Liver (tissue), 9 donors: ENCODE results near the gene CDK5R2. TPM values are rescaled to one million over a fixed set of nuclear protein-coding genes. Genes with fewer than 3 reads are reported as not detected.
"Not testable (repeated sequence)": the region's sequence is repeated elsewhere in the genome, so short reads cannot be mapped to it uniquely, and the experiment has no call there.

Source experiments
- DNase-seq: peaks from one replicate; pipeline ENCODE4 v3.0.0-alpha.2; 2017; ENCODE audit warnings: low spot score
- H3K27ac ChIP-seq, 2 donors: one replicate each; pipeline ENCODE4 v1.7.0; 2013; ENCODE audit warnings: inconsistent platforms in 2 of 2, low read length in 2 of 2, control low read depth in 1 of 2, low read depth in 1 of 2, mild to moderate bottlenecking in 1 of 2
- H3K27me3 ChIP-seq, 4 donors: one replicate each; pipeline versions ENCODE4 v1.6.1 to v1.7.0; 2013; ENCODE audit warnings: low read length in 3 of 4, inconsistent platforms in 1 of 4, mild to moderate bottlenecking in 1 of 4, moderate library complexity in 1 of 4; ENCODE audit not compliant: control insufficient read depth in 4 of 4, insufficient read depth in 4 of 4
- H3K36me3 ChIP-seq, 4 donors: one replicate each; pipeline versions ENCODE4 v1.6.1 to v1.7.0; 2013; ENCODE audit warnings: low read length in 3 of 4, mild to moderate bottlenecking in 3 of 4, low read depth in 1 of 4, moderate library complexity in 1 of 4; ENCODE audit not compliant: control insufficient read depth in 4 of 4, insufficient read depth in 3 of 4
- H3K4me1 ChIP-seq, 4 donors: one replicate each; pipeline versions ENCODE4 v1.6.1 to v1.7.0; 2013; ENCODE audit warnings: low read length in 3 of 4, mild to moderate bottlenecking in 3 of 4, moderate library complexity in 1 of 4; ENCODE audit not compliant: control insufficient read depth in 4 of 4, insufficient read depth in 4 of 4
- H3K4me3 ChIP-seq, 3 donors: one replicate each; pipeline versions ENCODE4 v1.6.1 to v1.7.0; 2013; ENCODE audit warnings: low read length in 3 of 3, control low read depth in 1 of 3, low read depth in 1 of 3, mild to moderate bottlenecking in 1 of 3
- H3K9ac ChIP-seq, 2 donors: one replicate each; pipeline ENCODE4 v1.7.0; 2013; ENCODE audit warnings: low read length in 2 of 2, mild to moderate bottlenecking in 2 of 2, moderate library complexity in 2 of 2, control low read depth in 1 of 2, low read depth in 1 of 2
- H3K9me3 ChIP-seq, 4 donors: one replicate each; pipeline versions ENCODE4 v1.6.1 to v1.7.0; 2013; ENCODE audit warnings: low read length in 3 of 4; ENCODE audit not compliant: control insufficient read depth in 4 of 4
- CTCF ChIP-seq: fragments of 150-350 bp; IDR thresholded peaks from 2 replicates; pipeline ENCODE4 v1.5.1; 2017; ENCODE audit warnings: improper control_type of control experiment, low read depth, low read length; ENCODE audit not compliant: missing input control
- FOXA1 ChIP-seq: IDR thresholded peaks from 2 replicates; pipeline ENCODE4 v1.6.1; 2016; ENCODE audit warnings: antibody characterized with exemption
- GABPA ChIP-seq, 2 donors: IDR thresholded peaks in 1 of 2; conservative IDR thresholded peaks in 1 of 2; 2 replicates each; pipeline ENCODE4 v1.6.1; 2016; ENCODE audit warnings: antibody characterized with exemption in 2 of 2, mild to moderate bottlenecking in 1 of 2, moderate library complexity in 1 of 2
- HNF4A ChIP-seq, 2 donors: conservative IDR thresholded peaks; 2 replicates each; pipeline ENCODE4 v1.6.1; 2016; ENCODE audit warnings: antibody characterized with exemption in 2 of 2, mild to moderate bottlenecking in 2 of 2
- HNF4G ChIP-seq: IDR thresholded peaks from 2 replicates; pipeline ENCODE4 v1.6.1; 2016; ENCODE audit warnings: antibody characterized with exemption
- JUND ChIP-seq, 2 donors: IDR thresholded peaks; 2 replicates each; pipeline ENCODE4 v1.6.1; 2016; ENCODE audit warnings: antibody characterized with exemption in 2 of 2
- MAX ChIP-seq: IDR thresholded peaks from 2 replicates; pipeline ENCODE4 v1.6.1; 2016; ENCODE audit warnings: antibody characterized with exemption
- NR2F2 ChIP-seq: IDR thresholded peaks from 2 replicates; pipeline ENCODE4 v1.6.1; 2016; ENCODE audit warnings: antibody characterized with exemption
- RAD21 ChIP-seq, 2 donors: IDR thresholded peaks; 2 replicates each; pipeline ENCODE4 v1.6.1; 2016; ENCODE audit warnings: antibody characterized with exemption in 2 of 2, mild to moderate bottlenecking in 2 of 2
- REST ChIP-seq: IDR thresholded peaks from 2 replicates; pipeline ENCODE4 v1.6.1; 2016; ENCODE audit warnings: antibody characterized with exemption, mild to moderate bottlenecking
- RXRA ChIP-seq, 2 donors: IDR thresholded peaks; 2 replicates each; pipeline ENCODE4 v1.6.1; 2017 to 2018; ENCODE audit warnings: antibody characterized with exemption in 2 of 2, mild to moderate bottlenecking in 1 of 2
- TAF1 ChIP-seq: conservative IDR thresholded peaks from 2 replicates; pipeline ENCODE4 v1.6.1; 2016; ENCODE audit warnings: antibody characterized with exemption, mild to moderate bottlenecking
- YY1 ChIP-seq: IDR thresholded peaks from 2 replicates; pipeline ENCODE4 v1.6.1; 2016; ENCODE audit warnings: antibody characterized with exemption, mild to moderate bottlenecking
- ZBTB33 ChIP-seq: IDR thresholded peaks from 2 replicates; pipeline ENCODE4 v1.6.1; 2016; ENCODE audit warnings: antibody characterized with exemption
- WGBS: extraction: QIAGEN DNeasy Blood & Tissue Kit; methylation state at CpG from one replicate; pipeline ENCODE4 v1.1.7; 2013; 5-methylcytosine and 5-hydroxymethylcytosine counted together
- polyA plus RNA-seq, 2 donors: library from polyadenylated mRNA; stranded (reverse) in 1 of 2; unstranded in 1 of 2; fragments of 200-250 nt in 1 of 2; fragments of >200 nt in 1 of 2; fragmentation: Nextera tagmentation in 1 of 2; extraction: Ambion mirVana in 1 of 2; gene quantifications; one replicate each; pipeline versions ENCODE4 v1.2.1 to v1.2.3, GENCODE V29; 2013 to 2015
- total RNA-seq, 2 donors: library from RNA; depleted of rRNA; stranded (reverse); fragments of >200 nt; gene quantifications; one replicate each; pipeline ENCODE4 v1.2.3, GENCODE V29; 2014
- donor health status: healthy.
- donor health status: healthy.
- donor health status: healthy.
- donor health status: healthy.
- donor health status: healthy.

CDK5R2 gene
- total and polyA plus RNA-seq, 4 donors: not detected

GRCh38 chr2:218927876-218928275, 31.6 kb upstream of the CDK5R2 start:
- H3K27me3 ChIP-seq: peaks cover 0 to 5% (median 1%) of the 10 kb centered on the region in 4 donors
- H3K9ac ChIP-seq: no peak overlapping the region
- no peak overlapping the region for H3K4me3 ChIP-seq
- peaks cover 0 to 3% (median 0%) of the 10 kb centered on the region in 4 donors for H3K9me3 ChIP-seq
- no peaks in the 10 kb centered on the region for H3K4me1 ChIP-seq
- no peak overlapping the region for H3K27ac ChIP-seq
- no peak for TF ChIP-seq YY1
- no peak for TF ChIP-seq ZBTB33
- no peak for TF ChIP-seq TAF1
- no peak for TF ChIP-seq NR2F2
- TF ChIP-seq JUND (IDR thresholded peaks at IDR 0.05): no peak
- no peak for TF ChIP-seq RXRA (IDR thresholded peaks at IDR 0.05)
- no peak for TF ChIP-seq FOXA1
- TF ChIP-seq CTCF: no peak
- TF ChIP-seq REST: no peak
- TF ChIP-seq RAD21 (IDR thresholded peaks at IDR 0.05): no peak
- TF ChIP-seq HNF4G: no peak
- no peak for TF ChIP-seq MAX
- TF ChIP-seq GABPA (IDR thresholded peaks at IDR 0.05 in 1 of 2, conservative IDR thresholded peaks at IDR 0.05 in 1 of 2): no peak
- no peak for TF ChIP-seq HNF4A (conservative IDR thresholded peaks at IDR 0.05)
- no peaks in the 10 kb centered on the region for H3K36me3 ChIP-seq
- no peak for DNase-seq
- 77% methylated on average over 4 of the region's 4 CpGs for WGBS

- not testable (repeated sequence) for H3K27me3 ChIP-seq, H3K27ac ChIP-seq, H3K9me3 ChIP-seq, H3K4me3 ChIP-seq, H3K36me3 ChIP-seq, H3K9ac ChIP-seq, H3K4me1 ChIP-seq, DNase-seq
- 90% methylated on average over 9 of the region's 10 CpGs for WGBS
Observed at GRCh38 chr2:218930488-218930887, 29.0 kb upstream of the CDK5R2 start.

- not testable (repeated sequence) for DNase-seq, H3K36me3 ChIP-seq, H3K4me1 ChIP-seq, H3K9me3 ChIP-seq, H3K27ac ChIP-seq, H3K4me3 ChIP-seq, H3K27me3 ChIP-seq, H3K9ac ChIP-seq
- 95% methylated on average over 25 of the region's 25 CpGs for WGBS
Observed at GRCh38 chr2:218931751-218932150, 27.7 kb upstream of the CDK5R2 start.
